Neural progenitor cell (in vitro differentiated cells): ENCODE results near the gene FAT2.

Experiments
- CTCF ChIP-seq: fragments of 200-600 bp; sonication (generic); IDR thresholded peaks from 2 replicates; pipeline ENCODE4 v1.5.1; 2017; ENCODE audit warnings: antibody characterized with exemption, mild to moderate bottlenecking
- EZH2 ChIP-seq: fragments of 200-600 bp; sonication (generic); IDR thresholded peaks from 2 replicates; pipeline ENCODE4 v1.6.1; 2017; ENCODE audit warnings: antibody characterized with exemption, mild to moderate bottlenecking, moderate library complexity

- TF ChIP-seq CTCF (no peak), EZH2 (no peak)
These were observed 43.8 kb downstream of the FAT2 start for GRCh38 chr5:151547364-151547763.
